Neural cell (in vitro differentiated cells): ENCODE results near the gene RIPOR1.

Experiments
- CTCF ChIP-seq: fragments of 450-650 bp; IDR thresholded peaks from 2 replicates; pipeline ENCODE4 v1.5.1; 2014; ENCODE audit warnings: antibody characterized with exemption, mild to moderate bottlenecking, moderate library complexity; ENCODE audit not compliant: poor library complexity, severe bottlenecking
- EP300 ChIP-seq: fragments of 450-650 bp; conservative IDR thresholded peaks from 2 replicates; pipeline ENCODE4 v1.6.1; 2014; ENCODE audit warnings: antibody characterized with exemption, mild to moderate bottlenecking, moderate library complexity; ENCODE audit not compliant: poor library complexity, severe bottlenecking
- EZH2 ChIP-seq: fragments of 200-600, 300-800 bp; shearing (Covaris generic), sonication (generic); IDR thresholded peaks from 2 replicates; pipeline ENCODE4 v1.6.1; 2014; ENCODE audit warnings: antibody characterized with exemption, low read length, borderline replicate concordance, mild to moderate bottlenecking; ENCODE audit not compliant: insufficient read depth, poor library complexity, severe bottlenecking
- MXI1 ChIP-seq: fragments of 450-650 bp; conservative IDR thresholded peaks from 2 replicates; pipeline ENCODE4 v1.6.1; 2014; ENCODE audit warnings: antibody characterized with exemption, mild to moderate bottlenecking; ENCODE audit not compliant: poor library complexity, severe bottlenecking
- POLR2AphosphoS5 ChIP-seq: IDR thresholded peaks from 2 replicates; pipeline ENCODE4 v1.6.1; 2012
- RAD21 ChIP-seq: fragments of 450-650 bp; conservative IDR thresholded peaks from 2 replicates; pipeline ENCODE4 v1.6.1; 2014; ENCODE audit warnings: antibody characterized with exemption, mild to moderate bottlenecking, moderate library complexity
- REST ChIP-seq: IDR thresholded peaks from 2 replicates; pipeline ENCODE4 v1.6.1; 2012; ENCODE audit warnings: borderline replicate concordance
- SMC3 ChIP-seq: fragments of 450-650 bp; conservative IDR thresholded peaks from 2 replicates; pipeline ENCODE4 v1.6.1; 2014; ENCODE audit warnings: antibody characterized with exemption, mild to moderate bottlenecking, moderate library complexity; ENCODE audit not compliant: poor library complexity
- TAF1 ChIP-seq: IDR thresholded peaks from 2 replicates; pipeline ENCODE4 v1.6.1; 2012; ENCODE audit warnings: low read depth

- TF ChIP-seq CTCF (peak; percentile 99), POLR2AphosphoS5 (peak; percentile 30), REST (peak; percentile 33), EZH2 (no peak), TAF1 (no peak), RAD21 (peak; percentile 97), MXI1 (no peak), SMC3 (peak; percentile 88), EP300 (peak; percentile 32)
Measured at GRCh38 chr16:67521095-67521804, 7.4 kb upstream of the RIPOR1 start.
